ENCODE data around the gene CATSPER1. TPM values are rescaled to one million over a fixed set of nuclear protein-coding genes. Genes with fewer than 3 reads are reported as not detected.
"Not testable (repeated sequence)": the region's sequence is repeated elsewhere in the genome, so short reads cannot be mapped to it uniquely, and the experiment has no call there.

Gene CATSPER1
- polyA plus RNA-seq, 4 donors = not detected

GRCh38 chr11:66052664-66052982 is 26.3 kb upstream of the CATSPER1 start:
- DNase-seq (ENCODE audit: low read depth in 4 of 4, low spot score in 2 of 4) = no peak

DNA sequence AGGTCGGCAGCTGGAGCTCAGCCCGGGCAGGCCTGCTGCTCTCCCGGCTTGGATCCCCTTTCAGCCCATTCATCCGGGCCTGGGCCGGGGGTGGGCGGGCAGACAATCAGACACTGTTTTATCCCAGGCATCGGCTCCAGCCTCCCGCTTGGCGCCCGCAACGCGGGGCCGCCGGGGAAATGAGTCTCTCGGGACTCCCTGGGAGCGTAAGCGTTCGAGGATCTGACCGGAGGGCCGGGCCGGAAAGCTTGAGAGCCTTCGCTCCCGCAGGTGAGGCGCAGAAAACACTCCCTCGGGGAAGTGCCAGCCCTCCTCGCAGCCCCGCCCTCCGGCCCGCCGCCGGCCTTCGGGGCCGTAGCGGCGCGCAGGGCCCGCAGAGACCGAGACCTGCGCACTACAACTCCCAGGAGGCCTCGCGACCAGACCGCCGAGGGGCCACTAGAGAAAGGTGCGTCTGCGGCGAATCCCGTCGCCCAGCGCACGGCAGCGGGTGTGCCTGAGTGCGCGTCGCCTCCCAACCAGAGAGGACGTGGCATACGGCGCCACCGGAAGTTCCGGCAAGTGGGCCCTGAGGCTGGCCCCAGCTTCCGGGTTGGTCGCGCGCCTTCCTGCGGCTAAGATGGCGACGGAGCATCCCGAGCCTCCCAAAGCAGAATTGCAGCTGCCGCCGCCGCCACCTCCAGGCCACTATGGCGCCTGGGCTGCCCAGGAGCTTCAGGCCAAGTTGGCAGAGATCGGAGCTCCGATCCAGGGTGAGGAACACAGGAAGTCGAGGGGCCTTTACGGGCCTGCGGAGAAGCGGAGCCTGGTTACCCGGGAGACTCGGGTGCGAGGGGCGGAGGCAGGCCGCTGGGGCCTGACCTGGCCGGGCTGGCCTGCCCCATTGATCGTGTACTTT is 25.7 kb upstream of the CATSPER1 start, which contains the start of gene SF3B2:
TSS of gene SF3B2 (plus strand) at position 599 of the 898 bp plus-strand sequence. CDS start at position 620, 21 bp downstream.
- peak; percentile 83 to 96 (median 93) for DNase-seq (ENCODE audit: low read depth in 4 of 4, low spot score in 2 of 4)

DNA sequence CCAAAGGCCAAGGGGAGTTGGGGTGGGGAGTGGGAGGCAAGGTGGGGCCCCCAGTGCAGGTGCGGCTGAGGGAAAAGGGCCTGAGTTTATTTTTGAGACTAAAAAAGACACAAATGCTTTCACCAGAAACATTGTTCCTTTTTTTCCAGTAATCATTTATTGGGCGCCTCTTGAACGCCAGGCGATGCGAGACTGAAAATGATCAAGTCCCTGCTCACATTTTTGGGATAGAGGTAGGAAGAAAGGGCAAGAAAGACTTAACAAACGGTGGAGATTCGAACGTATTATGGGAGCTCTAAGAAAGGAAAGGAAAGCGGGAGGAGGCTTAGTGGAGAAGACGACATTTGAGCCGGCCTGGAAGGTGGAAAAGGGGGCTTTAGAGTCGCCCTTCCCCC is 25.1 kb upstream of the CATSPER1 start:
- DNase-seq (ENCODE audit: low read depth in 4 of 4, low spot score in 2 of 4) = no peak

GRCh38 chr11:66050581-66051231 is 24.4 kb upstream of the CATSPER1 start:
- no peak for DNase-seq (ENCODE audit: low read depth in 4 of 4, low spot score in 2 of 4)

DNA sequence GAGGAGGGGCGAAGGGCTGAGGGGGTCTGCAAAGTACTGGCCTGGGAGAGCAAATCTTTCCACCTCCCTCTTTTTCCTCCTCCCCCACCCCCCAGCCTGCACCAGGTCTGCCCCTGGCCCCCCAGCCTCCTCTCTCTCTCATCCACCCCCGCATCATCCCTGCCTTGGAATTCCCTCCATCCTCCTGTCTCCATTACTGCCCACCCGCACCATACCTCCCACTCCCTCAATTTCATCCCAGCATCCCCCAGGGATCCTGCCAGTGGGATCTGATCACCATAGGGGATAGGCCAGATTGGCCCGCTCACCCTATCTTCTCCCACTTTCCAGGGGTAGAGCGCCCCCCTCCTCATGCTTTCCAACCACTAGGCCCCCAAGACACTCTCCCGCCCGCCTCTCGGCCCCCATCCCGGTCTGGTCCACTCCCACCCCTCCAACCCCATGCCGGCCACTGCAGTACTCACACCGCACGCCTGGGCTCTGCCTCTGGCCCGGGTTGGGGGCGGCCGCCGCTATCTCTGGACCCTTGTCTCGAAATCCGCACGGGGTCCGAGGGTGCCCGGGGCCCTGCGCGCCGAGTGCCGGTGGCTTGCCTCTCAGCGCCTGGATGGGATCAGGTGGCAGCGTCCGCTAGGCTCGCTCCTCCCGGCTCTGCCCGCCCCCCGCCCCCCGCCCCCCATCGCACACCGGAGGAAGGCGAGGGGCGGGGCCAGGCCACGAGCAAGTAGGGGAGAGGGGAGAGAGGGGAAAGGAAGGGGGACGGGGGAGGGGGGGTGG is 22.5 kb upstream of the CATSPER1 start, which contains the start of gene GAL3ST3:
TSS of gene GAL3ST3 (minus strand) at position 615 of the 777 bp plus-strand sequence. CDS start 3,746 bp downstream, outside the sequence.
- DNase-seq (ENCODE audit: low read depth in 4 of 4, low spot score in 2 of 4) = no peak

DNA sequence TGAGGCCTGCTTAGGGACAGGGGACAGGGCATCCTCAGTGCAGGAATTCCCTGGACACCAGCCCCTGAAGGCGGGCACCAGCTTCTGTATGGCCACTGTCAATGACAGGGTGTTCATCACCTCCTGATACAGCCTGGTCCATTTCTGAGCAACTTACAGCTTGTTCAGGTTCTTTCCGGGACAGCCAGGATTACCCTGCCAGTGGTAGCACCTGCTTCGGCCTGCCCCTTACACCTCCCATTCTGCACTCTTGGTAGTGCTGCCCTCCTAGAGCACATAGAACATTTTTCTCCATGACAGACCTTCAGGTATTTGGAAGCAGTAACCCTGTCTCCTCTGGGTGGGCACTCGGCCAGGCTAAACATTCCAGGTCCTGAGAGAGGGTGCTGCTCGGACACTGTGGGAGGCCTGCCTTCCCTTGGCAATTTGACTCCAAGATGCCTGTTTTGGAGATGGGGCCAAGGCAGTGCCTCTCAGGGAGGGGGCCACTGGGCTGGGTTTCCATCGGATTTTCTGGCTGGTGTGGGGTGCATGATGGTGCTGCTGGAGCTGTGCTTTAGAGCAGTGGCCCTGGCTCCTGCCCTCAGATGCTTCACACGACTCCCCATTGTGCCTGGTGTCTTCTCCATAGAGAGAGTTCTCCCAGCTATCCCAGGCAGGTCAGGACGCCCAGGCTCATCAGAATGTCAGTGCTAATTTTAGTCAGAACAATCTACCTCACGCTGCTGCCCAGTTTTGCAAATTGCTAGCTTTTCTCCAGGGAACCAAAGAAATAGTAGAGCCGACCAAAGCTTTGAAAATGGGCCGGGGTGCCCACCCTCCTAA is 21.5 kb upstream of the CATSPER1 start:
- no peak for DNase-seq (ENCODE audit: low read depth in 4 of 4, low spot score in 2 of 4)

- DNase-seq (ENCODE audit: low read depth in 4 of 4, low spot score in 2 of 4) = no peak
Observed at GRCh38 chr11:66046901-66047300, 20.6 kb upstream of the CATSPER1 start.

DNA sequence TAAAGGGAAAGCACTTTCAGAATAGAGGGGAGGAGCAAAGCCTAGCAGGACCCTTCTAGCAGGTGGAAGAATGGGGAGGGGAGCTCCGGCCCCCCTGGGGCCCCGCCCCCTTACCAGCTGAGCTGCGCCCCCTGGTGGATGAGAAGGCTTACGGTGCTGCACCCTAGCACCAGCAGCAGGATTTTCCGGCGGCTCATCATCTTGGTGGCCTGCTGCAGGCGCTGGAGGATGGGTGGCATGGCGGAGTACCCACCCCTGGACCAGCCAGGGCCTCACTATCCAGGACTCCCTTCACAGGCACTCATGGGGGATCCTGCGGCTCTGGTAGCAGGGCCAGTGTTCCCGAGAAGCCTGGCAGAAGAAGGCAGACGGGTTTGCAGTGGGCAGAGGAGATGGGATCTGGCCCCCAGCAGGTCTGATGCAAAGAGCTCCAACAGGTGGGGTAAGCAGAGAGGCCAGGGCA is 18.9 kb upstream of the CATSPER1 start:
- peak in 1 of 4 donors; percentile 56 for DNase-seq (ENCODE audit: low read depth in 4 of 4, low spot score in 2 of 4)

DNA sequence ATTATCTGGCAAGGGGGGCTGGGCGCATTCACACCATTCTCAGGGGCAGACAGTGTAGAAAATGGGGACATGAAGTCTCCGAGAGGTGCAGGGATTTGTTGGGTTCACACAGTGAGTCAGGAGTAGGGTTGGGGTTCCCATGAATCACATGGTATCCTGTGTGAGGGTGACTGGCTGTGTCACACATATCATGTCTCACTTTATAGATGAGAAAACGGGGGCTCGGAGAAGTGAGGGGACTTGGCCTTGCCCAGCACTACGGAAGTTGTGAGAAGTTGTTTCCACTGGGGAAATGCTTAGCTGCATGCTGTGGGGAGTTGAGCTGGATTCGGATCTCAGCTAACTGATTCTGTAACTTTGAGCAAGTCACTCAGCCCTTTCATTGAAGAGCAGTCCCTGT is 18.5 kb upstream of the CATSPER1 start:
- no peak for DNase-seq (ENCODE audit: low read depth in 4 of 4, low spot score in 2 of 4)

GRCh38 chr11:66042996-66043906 is 17.0 kb upstream of the CATSPER1 start:
- no peak for DNase-seq (ENCODE audit: low read depth in 4 of 4, low spot score in 2 of 4)

DNA sequence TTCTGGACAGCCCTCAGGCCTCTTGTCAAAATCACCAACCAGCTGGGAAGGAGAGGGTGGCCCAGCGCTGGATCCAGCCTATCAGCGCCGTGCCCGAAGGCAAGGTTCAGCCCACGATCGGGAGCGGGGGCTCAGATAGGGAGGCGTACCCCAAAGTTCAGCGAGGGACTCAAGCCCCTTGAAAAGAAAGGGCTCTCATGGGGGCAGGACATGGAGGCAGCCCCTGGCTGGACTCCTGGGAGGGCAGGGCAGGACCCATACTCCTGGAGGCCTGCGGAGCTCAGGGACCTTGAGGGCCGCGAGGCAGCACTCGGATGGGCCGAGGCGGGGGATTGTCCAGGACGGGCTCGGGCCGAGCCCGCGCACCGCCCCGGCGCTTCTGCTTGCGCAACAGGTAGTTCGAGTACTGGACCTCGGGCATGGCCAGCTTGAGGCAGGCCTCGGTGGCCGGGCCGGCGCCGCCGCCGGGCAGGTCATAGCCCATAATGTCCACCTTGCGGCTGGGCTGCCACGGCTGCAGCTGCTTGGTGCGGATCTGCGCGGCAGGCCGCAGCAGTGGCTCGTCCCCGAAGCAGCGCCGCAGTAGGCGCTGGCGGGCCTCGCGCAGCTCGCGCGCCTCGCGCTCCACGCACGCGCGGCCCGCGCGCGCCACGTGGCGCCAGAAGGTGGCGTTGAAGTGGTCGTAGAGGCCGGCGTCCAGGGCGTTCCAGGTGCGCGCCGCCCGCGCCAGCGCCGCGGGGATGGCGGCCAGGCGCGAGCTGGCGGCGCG is 16.1 kb upstream of the CATSPER1 start:
- DNase-seq (ENCODE audit: low read depth in 4 of 4, low spot score in 2 of 4) = no peak

DNA sequence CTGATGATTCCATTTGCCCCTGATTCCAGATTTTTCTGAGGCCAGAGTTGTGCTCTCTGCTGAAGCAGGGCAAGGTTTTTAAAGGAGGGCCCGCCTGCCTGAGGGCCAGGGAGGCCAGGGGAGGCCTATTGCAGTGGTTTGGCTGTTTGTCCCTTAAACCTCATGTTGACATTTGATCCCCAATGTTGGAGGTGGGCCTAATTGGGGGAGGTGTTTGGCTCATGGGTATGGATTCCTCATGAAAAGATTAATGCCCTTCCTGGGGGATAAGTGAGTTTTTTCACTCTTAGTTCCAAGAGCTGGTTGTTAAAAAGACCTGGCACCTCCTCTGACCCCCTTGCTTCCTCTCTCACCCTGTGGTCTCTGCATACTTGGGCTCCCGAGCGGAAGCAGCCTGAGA is 13.5 kb upstream of the CATSPER1 start:
- no peak for DNase-seq (ENCODE audit: low read depth in 4 of 4, low spot score in 2 of 4)

DNA sequence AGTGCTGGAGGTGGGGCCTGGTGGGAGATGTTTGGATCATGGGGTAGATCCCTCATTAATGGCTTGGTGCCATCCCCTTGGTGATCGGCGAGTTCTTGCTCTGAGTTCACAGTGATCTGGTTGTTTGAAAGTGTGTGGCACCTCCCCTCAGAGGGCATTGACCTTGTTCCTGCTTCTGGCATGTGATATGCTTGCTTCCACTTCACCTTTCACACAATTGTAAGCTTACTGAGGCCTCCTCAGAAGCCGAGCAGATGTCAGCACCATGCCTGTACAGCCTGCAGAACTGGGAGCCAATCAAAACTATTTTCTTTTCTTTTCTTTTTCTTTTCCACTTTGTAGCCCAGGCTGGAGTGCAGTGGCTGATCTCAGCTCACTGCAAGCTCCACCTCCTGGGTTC is 11.0 kb upstream of the CATSPER1 start:
- DNase-seq (ENCODE audit: low read depth in 4 of 4, low spot score in 2 of 4) = no peak

DNA sequence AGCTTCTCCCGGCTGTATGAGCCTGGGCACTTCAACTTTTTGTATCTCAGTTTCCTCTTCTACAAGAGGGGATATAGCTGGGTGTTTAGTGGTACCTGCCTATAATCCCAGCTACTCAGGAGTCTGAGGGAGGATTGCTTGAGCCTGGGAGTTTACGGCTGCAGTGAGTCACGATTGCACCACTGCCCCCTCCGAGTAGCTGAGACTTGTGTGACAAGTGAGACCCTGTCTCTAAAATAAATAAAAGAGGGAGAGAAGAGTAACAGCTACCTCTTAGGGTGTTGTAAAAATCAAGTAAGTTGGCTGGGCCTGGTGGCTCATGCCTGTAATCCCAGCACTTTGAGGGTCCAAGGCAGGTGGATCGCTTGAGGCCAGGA is 10.0 kb upstream of the CATSPER1 start:
- DNase-seq (ENCODE audit: low read depth in 4 of 4, low spot score in 2 of 4) = no peak

DNA sequence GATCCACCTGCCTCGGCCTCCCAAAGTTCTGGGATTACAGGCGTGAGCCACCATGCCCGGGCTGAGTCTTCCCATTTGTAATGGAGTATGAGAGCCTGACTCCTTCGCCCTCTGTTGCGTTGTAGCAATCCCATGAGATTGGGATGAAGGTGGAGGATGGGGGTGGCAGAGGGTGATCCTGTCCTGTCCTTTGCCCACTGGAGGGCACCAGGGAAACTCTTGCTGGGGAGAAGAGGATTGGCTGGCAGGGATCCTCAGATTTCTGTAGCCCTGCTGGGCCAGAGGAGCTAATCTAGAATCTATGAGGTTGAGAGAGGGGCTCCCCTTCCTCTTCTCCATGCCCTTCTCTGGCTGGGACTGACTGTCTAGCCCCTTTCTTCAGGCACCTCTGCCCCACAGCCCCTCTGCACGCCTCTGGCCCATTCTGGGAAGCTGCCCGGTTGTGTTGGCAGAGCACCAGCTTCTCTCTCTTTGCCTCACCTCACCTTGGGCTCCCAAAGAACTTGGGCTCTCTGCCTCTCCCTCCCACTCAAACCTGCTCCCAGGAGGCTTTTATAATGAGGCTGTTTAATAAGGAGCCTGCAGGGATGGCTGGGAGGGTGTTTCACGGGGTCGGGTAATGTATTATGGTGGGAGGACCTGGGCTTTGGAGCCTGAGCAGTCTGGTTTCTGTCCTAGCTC is 9.5 kb upstream of the CATSPER1 start:
- DNase-seq (ENCODE audit: low read depth in 4 of 4, low spot score in 2 of 4) = no peak

DNA sequence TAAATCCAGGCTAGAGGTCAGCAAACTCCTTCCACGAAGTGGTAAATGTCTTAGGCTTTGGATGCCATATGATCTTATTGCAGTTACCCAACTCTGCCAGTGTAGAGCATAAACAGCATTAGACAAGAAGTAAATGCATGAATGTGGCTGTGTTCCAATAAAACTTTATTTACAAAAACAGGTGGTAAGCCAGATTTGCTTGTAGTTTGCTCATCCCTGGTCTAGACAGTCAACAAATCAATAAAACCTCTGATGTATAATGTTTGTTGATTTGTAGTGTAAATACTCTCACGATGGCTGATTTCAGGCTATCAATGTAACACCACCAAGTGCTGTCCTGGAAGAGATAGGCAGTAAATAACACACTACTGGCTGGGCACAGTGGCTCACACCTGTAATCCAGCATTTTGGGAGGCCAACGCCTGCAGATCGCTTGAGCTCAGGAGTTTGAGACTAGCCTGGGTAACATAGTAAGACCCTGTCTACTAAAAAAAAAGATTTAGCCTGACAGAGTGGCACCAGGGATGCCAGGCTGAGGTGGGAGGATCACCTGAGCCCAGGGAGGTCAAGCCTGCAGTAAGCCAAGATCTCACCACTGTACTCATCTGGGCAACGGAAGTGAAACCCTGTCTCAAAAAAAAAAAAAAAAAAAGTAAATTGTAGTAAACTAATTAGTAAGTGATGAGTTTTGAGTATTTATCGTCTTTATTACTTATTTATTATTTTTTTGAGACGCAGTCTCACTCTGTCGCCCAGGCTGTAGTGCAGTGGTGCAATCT is 6.9 kb upstream of the CATSPER1 start:
- no peak for DNase-seq (ENCODE audit: low read depth in 4 of 4, low spot score in 2 of 4)

- DNase-seq (ENCODE audit: low read depth in 4 of 4, low spot score in 2 of 4) = not testable (repeated sequence)
Observed at GRCh38 chr11:66023186-66023440, 3.2 kb downstream of the CATSPER1 start.

All from left renal cortex interstitium (tissue), 4 donors.